Activated CD4-positive, alpha-beta T cell treated with anti-CD3 and anti-CD28 coated beads, Interleukin-2, Interleukin-4, amounts not matched to agents 100 ng/mL and 50 ng/mL, durations not matched to agents 16 hours and 8 hours (primary cell): ENCODE results near the gene MICAL3.
"Not testable (repeated sequence)": the region's sequence is repeated elsewhere in the genome, so short reads cannot be mapped to it uniquely, and the experiment has no call there.

Experiments used
- DNase-seq: peaks from one replicate; pipeline ENCODE4 v3.0.0-alpha.2; 2020; ENCODE audit warnings: low spot score

MICAL3 gene

DNA sequence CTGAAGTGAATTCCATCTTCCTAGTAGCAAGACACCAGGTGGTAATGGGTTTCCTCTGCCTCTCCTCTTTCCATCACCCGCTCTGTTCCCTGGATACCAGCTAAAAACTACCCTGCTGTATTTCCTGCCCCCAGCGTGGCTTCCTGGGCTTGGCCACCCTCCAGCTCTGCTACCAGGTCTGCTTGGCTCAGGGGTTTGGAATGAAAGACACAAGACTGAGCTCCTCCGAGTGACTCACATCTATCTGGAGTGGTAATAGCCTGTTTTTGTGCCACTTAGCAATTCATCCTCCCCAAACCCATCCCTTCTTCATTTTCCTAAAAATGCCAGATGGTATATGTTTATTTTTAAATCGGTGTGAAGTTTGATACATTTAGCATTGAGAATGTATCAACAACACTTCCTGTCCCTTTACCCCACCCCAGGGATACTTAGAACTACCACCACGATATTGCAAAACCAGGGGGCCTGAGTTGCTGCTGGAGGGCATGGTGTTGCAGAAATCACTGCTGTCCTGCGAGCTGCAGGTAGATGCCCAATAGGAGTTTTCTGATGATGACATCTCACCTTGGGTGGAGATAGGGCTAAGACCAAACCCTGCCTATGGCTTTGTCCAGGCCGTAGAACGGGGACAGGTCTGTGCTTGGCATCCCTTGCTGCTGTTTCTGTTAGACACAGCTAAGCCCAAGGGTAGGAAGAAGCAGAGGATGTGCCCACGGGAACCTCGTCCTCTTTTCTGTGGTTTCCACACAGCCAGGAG is 7.5 kb upstream of the MICAL3 start:
- DNase-seq: no peak

DNA sequence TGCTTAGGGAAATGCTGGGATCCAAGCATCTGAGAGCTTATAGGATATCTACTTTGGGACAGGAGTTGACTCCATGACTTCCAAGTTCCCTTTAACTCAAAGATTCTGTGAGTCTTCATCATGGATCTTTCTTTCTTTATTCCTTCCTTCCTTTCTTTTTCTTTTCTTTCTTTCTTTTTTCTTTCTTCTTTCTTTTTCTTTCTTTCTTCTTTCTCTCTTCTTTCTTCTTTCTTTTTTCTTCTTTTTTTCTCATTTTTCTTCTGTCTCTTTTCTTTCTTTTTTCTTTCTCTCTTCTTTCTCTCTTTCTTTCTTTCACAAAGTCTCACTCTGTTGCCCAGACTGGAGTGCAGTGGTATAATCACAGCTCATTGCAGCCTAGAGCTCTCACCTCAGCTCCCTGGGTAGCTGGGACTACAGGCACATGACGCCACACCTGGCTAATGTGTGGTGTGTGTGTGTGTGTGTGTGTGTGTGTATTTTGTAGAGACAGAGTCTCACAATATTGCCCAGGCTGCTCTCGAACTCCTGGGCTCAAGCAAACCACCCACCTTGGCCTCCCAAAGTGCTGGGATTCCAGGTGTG is 5.4 kb upstream of the MICAL3 start:
- DNase-seq: no peak

DNA sequence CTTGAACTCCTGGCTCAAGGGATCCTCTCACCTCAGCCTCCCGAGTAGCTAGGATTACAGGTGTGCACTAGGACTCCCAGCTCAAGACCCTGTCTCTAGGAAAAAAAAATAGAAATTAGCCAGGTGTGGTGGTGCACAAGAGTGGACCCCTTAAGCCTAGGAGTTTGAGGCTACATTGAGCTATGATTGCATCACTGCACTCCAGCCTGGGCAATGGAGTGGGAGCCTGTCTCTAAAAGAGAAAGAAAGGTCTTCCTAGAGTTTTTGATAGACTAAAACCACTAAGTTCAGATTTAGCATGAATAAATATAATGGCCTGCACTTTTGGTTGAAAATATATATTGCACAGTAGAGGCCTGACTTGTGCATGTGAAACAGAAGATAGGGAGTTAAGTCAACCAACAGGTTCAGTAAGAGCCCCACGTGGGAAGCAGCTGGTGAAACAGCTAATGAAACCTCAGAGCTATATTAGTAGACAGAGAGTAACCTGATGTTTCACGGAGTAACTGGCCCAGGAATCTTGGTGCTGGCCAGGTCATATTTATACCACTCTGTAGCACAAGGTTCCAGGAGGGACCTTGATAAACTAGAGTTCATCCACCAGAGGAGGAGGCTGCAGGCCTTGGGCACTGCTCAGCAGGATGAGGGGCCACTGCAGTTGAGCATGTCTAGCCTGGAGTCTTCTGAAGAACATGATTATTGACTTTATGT is 4.6 kb upstream of the MICAL3 start:
- no peak for DNase-seq

DNA sequence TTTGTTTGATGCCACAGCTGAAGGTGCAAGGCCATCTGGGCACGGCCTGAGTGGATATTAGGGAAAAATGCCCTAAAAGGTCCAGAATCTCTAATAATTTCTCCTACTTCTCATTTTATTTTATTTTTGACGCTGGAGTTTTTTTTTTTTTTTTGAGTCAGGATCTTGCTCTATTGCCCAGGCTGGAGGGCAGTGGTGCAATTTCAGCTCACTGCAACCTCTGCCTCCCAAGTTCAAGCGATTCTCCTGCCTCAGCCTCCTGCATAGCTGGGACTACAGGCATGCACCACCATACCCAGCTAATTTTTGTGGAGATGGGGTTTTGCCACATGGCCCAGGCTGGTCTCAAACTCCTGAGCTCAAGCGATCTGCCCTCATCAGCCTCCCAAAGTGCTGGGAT is 1.5 kb upstream of the MICAL3 start:
- DNase-seq: not testable (repeated sequence)

DNA sequence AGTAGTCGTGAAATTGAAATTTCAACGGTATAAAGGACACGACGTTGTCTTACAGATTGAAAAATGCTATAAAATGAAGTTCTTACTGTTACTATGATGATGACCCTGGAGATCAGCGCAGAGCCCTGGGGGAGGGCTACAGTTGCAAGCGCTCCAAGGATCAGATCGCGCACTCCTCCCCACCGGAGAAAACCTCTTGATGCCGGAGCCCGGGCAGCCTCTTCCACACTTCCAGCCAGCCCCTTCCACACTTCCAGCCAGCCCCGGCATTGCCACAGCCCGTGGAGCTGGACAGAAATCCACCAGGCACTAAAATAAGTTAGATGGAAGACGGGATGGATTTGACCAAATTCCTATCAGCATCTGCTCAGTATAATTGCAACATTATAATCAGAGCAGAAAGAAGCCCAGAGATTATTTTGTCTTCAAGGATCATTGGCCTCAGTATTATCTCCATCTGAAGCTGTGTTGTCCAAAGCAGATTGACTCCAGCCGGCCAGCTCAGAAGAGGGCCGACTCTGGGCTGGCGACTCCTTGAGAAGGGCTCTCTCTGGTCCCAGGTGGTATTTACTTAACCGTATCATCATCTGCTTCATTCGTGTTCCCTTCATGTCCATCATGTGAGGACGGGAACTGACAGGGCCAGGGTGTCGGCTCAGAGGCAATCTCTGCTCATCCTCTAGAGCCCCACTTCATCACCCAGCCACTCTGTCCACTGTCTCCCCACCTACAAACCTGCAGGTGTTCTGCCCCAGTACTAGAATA is 777 bp upstream of the MICAL3 start:
- DNase-seq: no peak

DNA sequence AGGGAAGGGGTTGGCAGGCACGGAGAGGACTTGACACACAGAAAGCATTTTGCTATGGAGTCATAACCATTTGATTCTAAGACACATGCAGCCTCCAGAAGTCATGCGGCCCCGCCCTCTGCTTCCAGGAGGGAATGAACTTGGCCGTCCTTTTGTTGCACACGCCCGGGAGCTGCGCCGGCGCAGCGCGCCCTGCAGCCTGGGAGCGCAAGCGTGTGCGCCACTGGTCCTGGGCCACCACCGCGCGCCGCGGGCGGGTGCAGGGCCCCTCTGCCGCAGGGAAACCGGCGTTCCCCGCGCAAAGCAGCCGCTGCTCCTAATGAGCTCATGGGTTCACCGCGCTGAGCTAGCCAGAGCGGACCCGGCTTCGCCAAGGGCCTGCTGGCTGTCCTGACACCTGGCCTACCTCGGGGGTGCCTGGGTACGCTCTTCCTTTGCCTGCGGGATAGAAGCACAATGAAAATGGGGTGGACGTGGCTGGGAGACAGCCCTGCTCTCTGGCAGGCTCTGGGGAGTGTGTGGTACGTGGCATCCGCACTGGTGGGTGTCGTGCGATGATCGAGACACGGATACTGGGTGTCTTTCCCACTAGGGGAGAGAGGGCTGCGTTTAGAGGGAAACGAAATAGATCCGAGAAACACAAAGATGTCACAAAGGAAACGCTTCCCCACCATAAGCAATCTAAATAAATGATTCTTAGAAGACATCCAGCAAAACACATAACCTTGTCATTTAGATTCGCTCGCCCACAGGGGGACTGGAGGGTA is 669 bp downstream of the MICAL3 start:
- no peak for DNase-seq

DNA sequence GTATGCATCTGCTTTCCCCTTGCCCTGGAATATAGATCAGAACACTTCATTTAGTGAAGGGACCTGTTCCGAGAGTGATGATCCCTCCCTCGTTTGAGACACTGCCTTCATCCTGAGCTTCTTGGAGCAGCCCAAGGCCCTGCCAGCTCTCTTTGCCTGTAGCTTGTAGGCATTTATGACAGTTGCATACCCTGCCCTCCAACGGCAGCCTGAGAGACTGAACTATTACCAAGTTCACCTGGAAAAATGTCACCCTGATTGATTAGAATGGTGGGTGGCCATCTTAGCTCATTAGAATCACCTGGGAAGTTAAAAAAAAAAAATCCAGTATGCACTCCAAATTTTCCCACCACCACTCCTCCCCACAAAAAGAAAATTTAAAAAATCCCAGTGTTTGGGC is 1.5 kb downstream of the MICAL3 start:
- no peak for DNase-seq

DNA sequence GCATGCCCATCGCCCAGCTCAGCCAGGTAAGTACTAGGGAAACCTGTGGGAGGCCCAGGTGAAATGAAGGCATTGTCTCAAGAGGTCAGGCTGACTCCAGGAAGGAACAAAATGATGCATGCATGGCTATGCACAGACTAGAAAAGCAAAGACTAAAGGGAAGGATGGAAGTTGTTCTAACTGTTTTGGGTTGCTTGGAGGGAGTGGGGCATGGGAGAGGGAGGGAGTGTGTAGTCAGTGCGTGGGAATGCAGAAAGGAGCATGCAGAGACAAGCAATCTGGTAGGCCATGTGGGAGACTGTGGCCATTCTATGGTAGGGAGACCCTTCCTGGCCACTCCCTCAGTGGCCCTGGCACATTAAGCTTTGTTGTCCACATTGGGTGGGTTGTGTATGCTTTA is 2.9 kb downstream of the MICAL3 start:
- DNase-seq: no peak

DNA sequence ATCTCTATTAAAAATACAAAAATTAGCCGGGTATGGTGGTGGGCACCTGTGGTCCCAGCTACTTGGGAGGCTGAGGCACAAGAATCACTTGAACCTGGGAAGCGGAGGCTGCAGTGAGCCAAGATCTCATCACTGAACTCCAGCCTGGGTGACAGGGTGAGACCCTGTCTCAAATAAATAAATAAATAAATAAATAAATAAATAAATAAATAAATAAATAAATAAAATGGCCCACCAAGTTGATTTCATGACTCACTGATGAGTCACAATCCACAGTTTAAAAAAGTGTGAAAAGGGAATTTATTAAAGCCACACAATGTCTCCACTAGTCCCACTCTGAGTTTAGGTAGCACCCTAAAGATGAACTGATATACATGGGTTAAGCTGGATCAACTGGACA is 3.6 kb downstream of the MICAL3 start:
- DNase-seq: not testable (repeated sequence)

DNA sequence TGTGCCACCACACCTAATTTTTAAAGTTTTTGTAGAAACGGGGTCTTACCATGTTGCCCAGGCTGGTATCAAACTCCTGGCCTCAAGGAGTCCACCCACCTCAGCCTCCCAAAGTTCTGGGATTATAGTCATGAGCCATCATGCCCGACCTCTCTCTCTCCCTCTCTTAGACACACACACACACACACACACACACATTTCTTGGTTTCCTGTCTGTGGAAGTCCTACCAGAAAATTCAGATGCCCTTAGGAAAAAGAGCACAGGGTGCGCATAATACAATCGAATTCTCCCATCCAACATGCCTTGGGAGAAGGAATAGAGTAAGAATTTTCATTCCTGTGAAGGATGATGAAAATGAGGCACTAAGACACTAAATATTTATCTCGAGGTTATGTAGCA is 10.4 kb downstream of the MICAL3 start:
- no peak for DNase-seq

DNA sequence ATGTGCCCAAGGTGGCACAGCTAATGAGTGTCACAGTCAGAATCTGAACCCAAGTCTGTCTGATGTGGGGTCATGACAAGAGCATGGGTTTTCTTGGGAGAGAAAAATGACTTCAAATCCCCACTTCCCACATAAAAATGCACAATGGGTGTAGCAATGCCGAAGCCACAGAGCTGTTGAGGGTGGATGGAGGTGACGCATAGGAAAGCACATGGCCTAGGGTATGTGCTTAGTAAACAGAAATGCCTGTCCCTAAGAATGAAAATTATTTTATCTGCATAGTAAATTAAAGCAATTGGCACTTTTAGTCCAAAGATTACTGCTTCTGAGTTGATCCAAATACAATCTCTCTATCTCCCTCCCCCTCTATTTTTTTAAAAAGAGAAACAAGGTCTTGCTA is 10.9 kb downstream of the MICAL3 start:
- no peak for DNase-seq

DNA sequence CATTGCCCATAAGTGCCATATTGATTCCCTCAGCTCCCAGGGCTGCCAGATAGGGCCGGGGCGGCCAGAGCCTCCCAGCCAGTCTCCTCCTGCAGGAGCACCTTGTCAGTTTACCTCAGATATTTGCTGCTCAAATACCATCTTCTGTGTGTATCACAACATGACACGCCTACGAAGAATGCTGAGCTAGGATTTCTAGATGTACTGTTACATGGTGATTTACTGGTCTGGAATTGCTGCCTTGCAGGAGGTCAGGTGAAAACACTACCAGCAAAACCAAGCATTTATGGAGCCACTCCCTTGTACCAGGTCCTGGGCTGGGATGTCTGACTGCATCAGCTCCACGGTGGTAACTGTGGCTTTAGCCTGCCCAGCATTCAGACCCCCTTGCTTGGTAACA is 11.8 kb downstream of the MICAL3 start:
- no peak for DNase-seq

DNA sequence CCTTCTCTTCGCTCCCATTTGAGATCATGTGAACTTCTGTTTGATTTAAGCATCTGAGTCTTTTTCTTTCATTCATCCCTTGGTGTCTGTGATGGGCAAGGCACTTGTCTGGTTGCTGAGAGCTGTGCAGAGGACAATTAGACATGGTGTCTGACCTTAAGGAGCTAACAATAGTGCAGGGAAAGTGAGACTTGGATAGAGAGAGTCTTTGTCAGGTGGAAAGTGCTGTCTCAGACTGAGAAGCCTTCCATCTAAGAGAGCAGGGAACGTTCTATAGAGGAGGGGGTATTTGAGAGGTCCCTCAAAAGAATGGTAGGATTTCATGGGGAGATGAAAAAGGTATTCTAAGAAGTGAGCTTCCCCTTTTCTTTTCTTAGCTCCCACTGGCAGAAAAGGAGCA is 14.1 kb downstream of the MICAL3 start:
- no peak for DNase-seq

DNA sequence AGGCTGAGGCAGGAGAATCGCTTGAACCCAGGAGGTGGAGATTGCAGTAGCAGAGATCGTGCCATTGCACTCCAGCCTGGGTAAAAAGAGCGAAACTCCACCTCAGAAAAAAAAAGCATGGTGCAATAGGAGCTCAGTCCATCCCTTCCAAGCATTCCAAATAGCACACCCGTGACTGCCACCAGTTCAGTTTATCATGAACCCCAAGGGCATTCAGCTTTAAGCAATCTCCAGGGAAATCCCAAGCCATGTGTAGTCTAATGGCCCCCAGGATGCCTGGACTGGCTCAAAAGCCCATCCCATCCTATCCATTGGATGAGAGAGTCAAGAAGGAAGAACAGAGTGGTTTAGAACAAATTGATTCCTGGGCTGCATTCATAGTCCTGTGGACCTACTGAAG is 16.2 kb downstream of the MICAL3 start:
- no peak for DNase-seq

DNA sequence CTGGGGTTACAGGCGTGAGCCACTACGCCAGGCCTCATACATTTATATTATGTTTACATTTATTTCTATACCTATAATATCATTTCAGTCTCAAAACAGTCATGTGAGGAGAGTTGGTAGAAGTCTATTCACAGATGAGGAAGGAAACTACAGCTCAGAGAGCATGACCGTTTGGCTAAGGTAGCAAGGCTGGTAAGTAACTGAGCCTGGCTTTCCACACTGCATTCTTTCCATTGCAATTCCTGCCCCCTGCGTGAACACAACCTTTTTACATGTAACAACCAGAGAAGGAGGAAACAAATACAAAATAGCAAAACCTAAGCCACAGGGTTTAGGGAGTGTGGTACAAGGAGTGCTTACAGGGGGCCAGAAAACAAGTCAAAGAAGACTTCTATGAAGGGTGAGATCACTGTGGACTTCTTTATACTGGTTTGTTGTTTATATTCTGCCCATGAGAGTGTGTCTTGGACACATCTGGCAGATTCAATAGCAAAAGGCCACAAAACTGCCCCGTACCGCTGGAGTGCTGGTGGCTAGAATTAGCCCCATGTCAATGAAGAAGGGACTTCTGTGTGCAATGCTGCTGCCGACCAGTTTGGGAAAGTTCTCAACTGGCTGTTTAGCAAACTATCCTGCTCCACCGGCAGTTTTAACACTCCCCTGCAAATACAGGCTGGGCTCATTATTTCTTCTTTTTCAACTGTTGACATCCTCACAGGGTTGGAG is 19.0 kb downstream of the MICAL3 start:
- DNase-seq: no peak

DNA sequence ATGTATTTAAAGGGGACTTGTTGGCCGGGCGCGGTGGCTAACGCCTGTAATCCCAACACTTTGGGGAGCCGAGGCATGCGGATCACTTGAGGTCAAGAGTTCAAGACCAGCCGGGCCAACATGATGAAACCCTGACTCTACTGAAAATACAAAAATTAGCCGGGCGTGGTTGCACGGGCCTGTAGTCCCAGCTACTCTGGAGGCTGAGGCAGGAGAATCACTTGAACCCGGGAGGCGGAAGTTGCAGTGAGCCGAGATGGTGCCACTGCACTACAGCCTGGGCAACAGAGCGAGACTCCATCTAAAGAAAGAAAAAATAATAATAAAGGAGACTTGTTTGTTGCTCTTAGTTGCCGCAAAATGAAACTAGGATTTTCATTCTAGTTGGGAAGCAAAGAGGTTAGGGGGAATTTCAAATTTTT is 22.5 kb downstream of the MICAL3 start:
- DNase-seq: not testable (repeated sequence)

DNA sequence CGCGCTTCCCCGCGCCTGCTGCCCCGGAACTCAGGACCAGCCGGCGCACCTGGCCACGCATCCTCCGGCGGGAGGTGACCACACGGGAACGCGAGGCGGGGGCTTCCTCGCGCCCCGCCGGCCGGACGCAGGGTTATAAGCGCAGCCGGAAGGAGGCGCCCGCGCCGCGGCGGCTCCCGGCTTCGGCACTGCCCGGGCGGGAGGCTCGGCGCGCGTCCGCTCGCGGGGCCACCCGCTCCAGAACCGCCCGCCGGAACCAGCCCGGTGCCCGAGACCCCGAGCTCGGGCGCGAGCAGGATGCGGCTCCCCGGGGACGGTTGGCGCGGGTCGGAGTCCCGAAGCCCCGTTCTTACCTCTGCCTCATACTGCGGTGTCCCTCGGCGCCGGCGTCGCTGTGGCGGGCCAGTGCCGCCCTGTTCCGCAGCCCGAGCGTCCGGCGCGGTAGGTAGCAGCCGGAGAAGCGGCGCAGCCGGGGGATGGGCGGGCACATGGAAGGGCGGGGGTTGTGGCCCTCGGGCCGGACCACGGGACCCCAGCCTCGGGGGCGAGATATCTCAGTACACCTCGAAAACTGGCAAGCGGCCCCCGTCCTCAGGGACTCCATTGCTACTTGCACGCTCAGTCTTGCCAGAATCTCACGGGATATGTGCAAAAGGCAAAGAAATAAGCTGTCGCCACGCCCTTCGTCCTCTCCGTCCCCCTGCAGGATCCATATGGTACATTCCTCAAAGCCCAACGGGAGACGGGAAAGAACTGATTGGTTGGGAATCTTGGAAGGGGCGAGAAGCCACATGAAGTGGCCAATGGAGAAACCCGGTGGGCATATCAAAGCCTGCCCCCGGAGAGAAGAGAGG is 23.1 kb downstream of the MICAL3 start:
- peak; percentile 92 for DNase-seq

DNA sequence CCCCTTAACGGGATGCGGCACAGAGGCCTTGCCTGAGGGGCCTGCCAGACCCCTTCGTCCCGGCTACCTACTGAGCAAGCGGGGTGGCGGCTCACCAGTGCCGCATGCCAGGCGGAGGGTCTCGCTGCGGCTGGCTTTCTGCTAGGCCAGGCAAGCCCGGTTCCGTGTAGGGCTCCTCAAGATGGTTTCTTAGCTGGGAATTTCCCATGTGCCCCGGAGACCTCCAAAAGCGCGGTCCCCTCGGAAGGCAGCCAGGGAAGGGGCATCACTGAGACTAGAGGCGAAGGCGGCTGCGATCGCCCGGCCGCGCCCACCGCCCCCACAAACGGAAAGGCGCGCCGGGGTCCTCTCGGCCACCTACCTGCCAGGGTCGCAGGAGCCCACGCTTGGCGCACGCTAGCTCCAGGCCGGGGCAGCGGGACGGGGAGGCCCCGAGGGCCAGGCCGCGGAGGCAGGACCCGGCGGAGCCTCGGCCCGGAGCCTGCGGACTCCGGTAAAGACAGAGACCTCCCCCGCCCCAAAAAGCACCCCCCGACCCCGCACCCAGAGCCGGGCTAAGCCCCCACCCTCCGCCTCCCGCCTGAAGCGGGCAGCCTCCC is 23.8 kb downstream of the MICAL3 start:
- DNase-seq: no peak

DNA sequence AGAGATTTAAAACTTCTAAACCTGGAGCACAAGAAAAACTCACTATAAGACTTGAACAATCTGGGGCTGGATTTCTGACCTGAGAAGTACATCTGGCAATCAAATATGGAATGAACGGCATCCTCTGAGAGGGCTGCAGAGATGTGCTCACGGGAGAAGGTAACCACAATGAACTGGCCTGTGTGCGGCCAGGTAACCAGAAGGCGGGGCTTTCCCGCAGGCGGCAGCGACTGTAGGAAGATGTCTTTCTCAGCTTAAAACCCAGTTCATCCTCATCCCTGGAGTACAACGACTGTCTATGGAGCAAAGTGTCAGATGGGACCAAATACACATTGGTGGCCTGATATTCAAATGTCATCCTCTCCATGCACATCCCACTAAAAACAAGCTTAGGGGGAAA is 24.5 kb downstream of the MICAL3 start:
- no peak for DNase-seq

DNA sequence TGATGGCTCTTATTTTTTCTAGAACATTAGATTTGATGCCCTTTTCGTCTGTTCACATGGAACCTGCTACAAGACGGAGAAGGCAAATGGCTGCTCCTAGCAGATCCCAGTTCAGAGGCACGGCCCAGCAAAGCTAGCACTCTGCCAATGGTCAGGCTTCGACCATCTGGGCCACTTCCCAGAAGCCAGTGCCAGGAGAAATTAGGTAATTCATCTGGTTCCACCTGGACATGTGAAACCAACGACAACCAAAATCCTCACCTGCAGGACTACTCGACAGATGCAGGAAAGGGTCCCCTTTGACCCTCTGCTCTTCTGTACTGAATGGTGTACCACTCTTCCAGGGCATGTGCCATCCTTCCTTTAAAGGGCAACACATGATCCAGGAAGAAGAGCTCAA is 25.4 kb downstream of the MICAL3 start:
- no peak for DNase-seq
